Inflammatory macrophage treated with lipopolysaccharide for 1 hour (primary cell): Measurements from ENCODE around the gene S1PR4.
A peak's percentile ranks its signal among the peaks of the same experiment; 100 is the strongest.
"Not testable (repeated sequence)": the region's sequence is repeated elsewhere in the genome, so short reads cannot be mapped to it uniquely, and the experiment has no call there.

Experiments
- DNase-seq, 2 donors: peaks; one replicate each; pipeline ENCODE4 v3.0.0-alpha.2; 2020 to 2022

S1PR4 gene

GRCh38 chr19:3179739-3180293 is 1.2 kb downstream of the S1PR4 start:
- DNase-seq = no peak

- DNase-seq = no peak
These were observed 5.4 kb downstream of the S1PR4 start for GRCh38 chr19:3183721-3184641.

DNA sequence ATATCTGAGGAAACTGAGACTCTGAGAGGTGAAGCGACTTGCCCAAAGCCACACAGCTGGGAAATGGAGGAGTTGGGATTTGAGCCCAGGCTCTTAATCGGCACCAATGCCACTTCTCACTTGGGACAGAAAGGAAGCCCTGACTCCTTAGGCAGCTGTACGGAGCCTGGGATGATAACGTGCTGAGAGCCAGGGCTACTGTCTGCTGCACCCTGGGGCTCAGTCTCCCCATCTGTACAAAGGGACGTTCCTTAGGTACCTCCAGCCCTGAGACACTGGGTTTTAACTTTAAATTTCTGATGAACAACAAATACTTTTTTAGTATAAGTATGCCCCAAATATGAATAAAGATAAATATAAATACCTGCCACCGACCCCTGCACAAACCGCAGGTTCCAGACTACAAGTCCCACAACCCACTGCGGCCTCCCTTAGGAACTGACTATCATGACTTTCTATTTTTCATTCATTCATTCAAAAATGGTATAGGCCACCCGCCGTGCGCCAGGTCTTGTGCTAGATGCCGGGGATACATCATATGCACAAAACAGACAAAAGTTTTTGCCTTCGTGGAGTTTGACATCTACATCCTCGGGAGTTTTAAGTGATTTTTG is 6.4 kb downstream of the S1PR4 start:
- DNase-seq = no peak

- DNase-seq = peak; percentile 88 to 97
These were observed 7.0 kb downstream of the S1PR4 start, which contains the start of gene NCLN for GRCh38 chr19:3185461-3186159. NCLN (plus strand) TSS chr19:3185930; CDS start chr19:3186031, 101 bp downstream.

- no peak for DNase-seq
These were observed 7.7 kb downstream of the S1PR4 start for GRCh38 chr19:3186160-3186688.

- DNase-seq = peak; percentile 29 to 61
These were observed 8.5 kb downstream of the S1PR4 start for GRCh38 chr19:3186891-3187661.

GRCh38 chr19:3187662-3188511 is 9.3 kb downstream of the S1PR4 start:
- DNase-seq = no peak

DNA sequence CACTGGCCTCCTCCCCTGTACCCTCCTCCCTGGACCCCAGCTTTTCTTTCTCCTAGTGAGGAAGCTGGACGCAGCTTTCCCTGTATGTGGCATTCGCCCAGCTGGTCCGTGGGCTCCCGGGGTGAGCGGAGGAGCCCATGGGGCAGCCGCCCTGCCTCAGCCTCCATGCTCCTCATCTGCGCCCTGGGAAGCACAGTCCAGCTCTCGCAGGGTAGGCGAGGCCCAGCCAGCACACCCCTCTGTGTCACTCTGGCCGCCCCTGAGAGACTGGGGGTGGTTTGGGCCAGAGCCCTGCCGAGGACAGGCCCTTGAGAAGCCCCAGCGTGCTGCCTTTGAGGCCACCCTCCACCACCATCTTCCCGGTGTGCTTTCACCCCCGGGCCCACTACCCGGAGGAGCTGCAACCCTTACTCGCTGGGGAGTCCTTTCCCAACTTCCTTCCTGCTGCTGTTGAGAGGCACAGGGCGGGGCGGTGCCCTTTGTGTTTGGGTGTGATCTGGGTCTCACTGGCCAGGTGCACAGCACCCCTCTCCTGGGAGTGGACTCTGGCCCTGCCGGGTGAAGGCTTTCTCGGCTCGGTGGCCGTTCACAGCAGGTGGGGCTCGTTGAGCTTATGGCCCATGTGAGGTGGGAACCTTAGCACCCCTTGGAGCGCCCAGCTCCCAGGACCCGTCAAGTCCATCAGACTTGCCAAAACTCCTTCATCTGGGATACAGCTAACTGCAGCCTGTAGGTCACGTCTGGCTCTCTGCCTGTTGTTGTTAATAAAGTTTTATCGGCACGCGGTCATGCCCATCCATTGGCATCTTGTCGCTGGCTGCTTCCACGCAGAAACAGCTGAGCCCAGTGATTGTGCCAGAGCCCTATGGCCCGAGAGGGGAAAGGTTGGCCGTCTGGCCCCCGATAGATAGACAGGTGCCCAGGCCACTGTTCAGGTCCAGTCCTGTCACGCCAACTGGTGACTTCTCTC is 10.3 kb downstream of the S1PR4 start:
- DNase-seq = no peak

DNA sequence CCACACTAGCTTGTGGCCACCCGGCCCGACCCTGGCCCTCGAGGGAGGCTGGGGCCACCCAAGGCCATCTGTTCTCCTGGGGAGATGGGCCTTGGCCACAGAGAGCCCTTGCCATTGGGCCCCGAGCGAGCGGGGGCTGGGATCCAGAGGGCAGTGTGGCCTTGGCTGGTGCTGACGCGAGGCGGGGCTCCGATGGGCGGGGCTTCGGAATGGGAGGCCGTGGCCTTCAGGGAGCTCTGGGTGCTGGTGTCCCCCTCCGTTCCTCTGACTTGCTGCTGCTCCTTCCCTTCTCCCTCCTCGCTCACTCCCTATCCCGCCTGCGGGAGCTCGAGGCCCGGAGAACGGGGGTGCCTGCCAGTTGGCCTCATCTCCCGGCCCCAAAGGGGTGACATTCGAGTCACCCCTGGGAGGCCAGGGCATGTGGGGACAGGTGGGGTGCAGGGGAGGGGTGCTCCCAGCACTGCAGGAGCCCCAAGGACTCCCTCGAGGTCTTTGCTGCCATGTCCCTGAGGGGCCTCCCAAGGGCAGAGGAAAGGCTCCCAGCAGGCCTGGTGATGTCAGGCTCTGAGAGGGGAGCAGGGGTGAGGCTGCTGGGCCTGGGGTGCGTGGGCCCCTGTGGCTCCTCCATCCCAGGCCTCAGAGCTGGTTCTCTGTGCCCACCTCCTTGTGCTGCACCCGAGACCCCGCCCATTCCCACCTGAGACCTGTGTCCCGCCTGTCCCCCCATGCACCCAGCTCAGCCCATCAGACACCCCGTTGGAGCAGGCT is 11.3 kb downstream of the S1PR4 start:
- no peak for DNase-seq

- DNase-seq = no peak
These were observed 11.9 kb downstream of the S1PR4 start for GRCh38 chr19:3190470-3190770.

DNA sequence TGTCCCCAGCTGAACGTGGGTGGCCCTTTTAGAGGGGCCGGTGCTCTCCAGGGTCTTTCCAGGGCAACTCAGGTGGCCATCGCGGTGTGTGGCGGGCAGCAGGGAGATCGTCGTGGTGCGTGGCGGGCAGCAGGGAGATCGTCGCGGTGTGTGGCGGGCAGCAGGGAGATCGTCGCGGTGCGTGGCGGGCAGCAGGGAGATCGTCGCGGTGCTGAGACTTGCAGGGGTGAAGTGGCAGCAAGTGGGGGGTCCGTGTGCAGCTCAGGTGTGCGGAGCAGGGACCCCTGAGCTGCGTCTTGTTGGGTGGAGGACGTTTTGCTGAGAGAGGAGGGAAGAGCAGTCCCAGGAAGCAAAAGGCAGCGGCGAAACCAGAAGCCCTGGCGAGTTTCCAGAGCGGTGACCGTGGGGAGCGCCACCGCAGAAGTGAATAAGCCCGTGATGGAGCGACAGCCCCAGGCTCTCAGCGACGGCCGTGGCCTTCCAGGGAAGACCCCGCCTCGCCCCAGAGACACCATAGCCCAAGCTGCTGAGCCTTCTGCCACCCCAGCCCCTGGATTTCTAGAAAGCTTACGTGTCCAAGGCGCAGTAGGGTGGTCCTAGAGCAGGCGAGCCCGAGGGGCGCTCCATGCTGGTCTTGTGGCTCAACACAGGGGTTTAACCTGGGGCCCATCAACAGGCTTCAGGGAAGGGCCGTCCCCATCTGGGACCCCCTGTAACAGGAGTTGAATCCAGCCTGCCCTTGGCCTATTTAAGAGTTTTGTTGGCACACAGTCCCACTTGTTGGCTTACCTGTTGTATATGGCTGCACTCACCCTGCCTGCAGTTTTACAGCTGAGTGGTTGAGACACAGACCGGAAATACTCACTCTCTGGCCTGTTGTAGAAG is 12.6 kb downstream of the S1PR4 start:
- DNase-seq = no peak

GRCh38 chr19:3191806-3192104 is 13.2 kb downstream of the S1PR4 start:
- DNase-seq = not testable (repeated sequence)

DNA sequence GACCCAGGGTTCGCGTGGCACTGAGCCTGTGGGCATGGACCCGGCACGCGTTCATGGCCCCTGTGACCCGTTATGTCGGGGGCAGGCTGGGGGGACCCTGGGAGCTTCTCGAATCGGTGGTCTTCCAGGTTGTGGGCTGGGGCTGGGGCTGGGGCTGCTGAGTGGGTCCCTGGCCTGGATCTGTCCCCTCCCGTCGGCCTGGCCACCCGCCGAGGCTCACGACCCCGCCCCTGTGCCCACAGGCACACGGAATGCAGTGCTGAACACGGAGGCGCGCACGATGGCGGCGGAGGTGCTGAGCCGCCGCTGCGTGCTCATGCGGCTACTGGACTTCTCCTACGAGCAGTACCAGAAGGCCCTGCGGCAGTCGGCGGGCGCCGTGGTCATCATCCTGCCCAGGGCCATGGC is 13.7 kb downstream of the S1PR4 start:
- no peak for DNase-seq

DNA sequence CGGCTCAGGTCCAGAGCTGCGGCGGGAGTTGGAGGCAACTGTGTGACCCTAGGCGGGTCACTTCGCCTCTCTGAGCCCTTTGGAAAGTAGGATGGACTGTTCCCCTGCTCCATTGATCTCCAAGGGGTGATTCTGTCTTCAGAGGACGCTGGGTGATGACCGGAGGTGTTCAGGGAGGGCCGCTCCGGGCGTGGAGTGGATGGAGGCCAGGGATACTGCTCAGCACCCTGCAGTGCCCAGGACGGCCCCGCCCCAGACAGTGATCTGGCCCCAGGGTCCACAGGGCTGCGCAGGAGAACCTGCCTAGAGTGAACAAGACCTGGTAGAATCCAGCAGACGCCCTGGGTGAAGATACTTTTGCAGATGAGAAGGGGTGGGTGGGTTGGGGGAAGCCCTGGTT is 14.1 kb downstream of the S1PR4 start:
- no peak for DNase-seq

DNA sequence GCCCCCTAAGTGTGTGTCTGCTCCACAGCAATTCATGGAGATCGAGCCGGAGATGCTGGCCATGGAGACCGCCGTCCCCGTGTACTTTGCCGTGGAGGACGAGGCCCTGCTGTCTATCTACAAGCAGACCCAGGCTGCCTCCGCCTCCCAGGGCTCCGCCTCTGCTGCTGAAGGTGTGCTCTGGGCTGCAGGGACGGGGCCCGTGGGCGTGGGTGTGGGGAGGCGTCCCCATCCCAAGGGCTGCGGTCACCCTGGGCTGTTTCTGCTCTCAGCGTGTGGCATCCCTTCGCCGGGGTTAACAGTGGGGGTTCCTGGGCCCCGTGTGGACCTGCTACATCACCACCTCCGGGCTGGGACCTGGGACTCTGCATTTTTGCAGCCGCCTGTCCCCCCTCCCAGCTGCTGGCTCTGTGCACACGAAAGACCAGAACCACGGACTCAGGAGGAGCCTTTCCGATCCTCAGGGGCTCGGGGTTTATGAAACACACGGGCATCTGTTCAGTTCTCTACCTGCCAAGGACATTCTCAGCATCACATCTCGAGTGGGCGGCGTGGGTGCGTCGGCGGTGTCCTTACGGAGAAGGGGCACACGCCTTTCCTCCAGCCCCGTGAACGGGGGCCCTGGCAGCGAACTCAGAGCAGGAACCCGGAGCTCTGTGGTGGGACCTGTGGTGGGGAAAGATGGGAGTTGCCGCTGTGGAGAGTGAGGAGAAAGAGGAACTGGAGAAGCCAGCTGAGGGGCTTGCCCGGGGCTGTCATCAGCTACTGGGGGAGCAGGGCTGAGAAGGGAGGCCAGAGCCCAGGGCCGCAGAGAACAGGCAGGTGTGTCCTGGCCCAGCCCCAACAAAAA is 14.9 kb downstream of the S1PR4 start:
- DNase-seq = peak; percentile 69 to 79

DNA sequence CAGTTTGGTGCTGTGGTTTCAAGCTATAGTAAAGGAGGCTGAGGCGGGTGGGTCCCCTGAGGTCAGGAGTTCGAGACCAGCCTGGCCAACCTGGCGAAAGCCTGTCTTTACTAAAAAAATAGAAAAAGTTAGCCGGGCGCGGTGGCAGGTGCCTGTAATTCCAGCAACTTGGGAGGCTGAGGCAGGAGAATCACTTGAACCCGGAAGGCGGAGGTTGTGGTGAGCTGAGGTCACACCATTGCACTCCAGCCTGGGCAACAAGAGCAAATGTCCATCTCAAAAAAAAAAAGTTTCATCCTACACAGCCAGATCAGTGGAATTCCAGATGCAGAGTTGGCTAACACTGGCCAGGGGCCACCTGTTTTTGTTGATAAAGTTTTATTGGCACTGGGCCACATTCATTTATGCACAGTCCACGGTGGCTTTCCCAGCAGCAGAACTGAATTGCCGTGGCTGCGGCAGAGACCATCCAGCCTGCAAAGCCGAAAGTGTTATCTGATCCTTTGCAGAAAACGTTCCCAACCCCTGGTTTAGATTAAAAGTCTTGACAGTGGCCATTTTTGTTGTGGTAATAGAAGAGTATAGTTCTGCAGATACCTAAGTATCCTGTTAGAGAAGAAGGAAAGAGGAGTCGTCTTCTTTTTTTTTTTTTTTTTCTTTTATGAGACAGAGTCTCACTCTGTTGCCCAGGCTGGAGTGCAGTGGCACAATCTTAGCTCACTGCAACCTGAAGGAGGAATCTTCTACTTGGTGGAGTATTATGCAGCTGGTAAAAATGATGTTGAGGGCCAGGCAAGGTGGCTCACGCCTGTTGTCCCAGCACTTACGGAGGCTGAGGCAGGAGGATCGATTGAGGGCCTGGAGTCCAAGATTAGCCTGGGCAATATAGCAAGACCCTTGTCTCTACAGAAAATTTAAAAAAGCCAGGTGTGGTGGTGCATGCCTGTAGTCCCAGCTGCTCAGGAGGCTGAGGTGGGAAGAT is 15.8 kb downstream of the S1PR4 start:
- no peak for DNase-seq
